A172 (cell line): ENCODE data around the gene HIVEP1. TPM values are rescaled to one million over a fixed set of nuclear protein-coding genes. Genes with fewer than 3 reads are reported as not detected.
A peak's percentile ranks its signal among the peaks of the same experiment; 100 is the strongest.

Source experiments
- DNase-seq: peaks from one replicate; pipeline ENCODE4 v3.0.0-alpha.2; 2015; ENCODE audit warnings: low spot score
- total RNA-seq: library from RNA; depleted of rRNA; stranded (reverse); fragments of >200 nt; shearing (Covaris generic); gene quantifications from 2 replicates; pipeline ENCODE4 v1.2.3, GENCODE V29; 2014

HIVEP1 gene
- total RNA-seq, 1 experiment from 2014 or later = 32.2 TPM

GRCh38 chr6:12116264-12116800 is 104.2 kb downstream of the HIVEP1 start:
- DNase-seq = no peak

GRCh38 chr6:12116978-12117377 is 104.9 kb downstream of the HIVEP1 start:
- no peak for DNase-seq

GRCh38 chr6:12118607-12119006 is 106.5 kb downstream of the HIVEP1 start:
- no peak for DNase-seq

GRCh38 chr6:12119085-12119588 is 107.0 kb downstream of the HIVEP1 start:
- DNase-seq = no peak

- DNase-seq = no peak
These were observed 113.3 kb downstream of the HIVEP1 start for GRCh38 chr6:12125396-12125795.

- DNase-seq = no peak
These were observed 113.9 kb downstream of the HIVEP1 start for GRCh38 chr6:12126051-12126450.

- no peak for DNase-seq
These were observed 117.4 kb downstream of the HIVEP1 start for GRCh38 chr6:12129523-12129922.

GRCh38 chr6:12132351-12133222 is 120.5 kb downstream of the HIVEP1 start:
- DNase-seq = no peak

GRCh38 chr6:12134581-12134980 is 122.5 kb downstream of the HIVEP1 start:
- DNase-seq = no peak

- DNase-seq = no peak
These were observed 122.9 kb downstream of the HIVEP1 start for GRCh38 chr6:12134991-12135390.

GRCh38 chr6:12136905-12137304 is 124.8 kb downstream of the HIVEP1 start:
- no peak for DNase-seq

GRCh38 chr6:12137480-12137879 is 125.4 kb downstream of the HIVEP1 start:
- DNase-seq = peak; percentile 59

GRCh38 chr6:12138381-12138780 is 126.3 kb downstream of the HIVEP1 start:
- no peak for DNase-seq

GRCh38 chr6:12138936-12139335 is 126.8 kb downstream of the HIVEP1 start:
- no peak for DNase-seq

- DNase-seq = no peak
These were observed 135.6 kb downstream of the HIVEP1 start for GRCh38 chr6:12147557-12148316.

GRCh38 chr6:12148317-12148801 is 136.2 kb downstream of the HIVEP1 start:
- peak; percentile 63 for DNase-seq

GRCh38 chr6:12148841-12149240 is 136.7 kb downstream of the HIVEP1 start:
- DNase-seq = no peak

GRCh38 chr6:12149944-12150510 is 137.9 kb downstream of the HIVEP1 start:
- no peak for DNase-seq

GRCh38 chr6:12150812-12151432 is 138.8 kb downstream of the HIVEP1 start:
- DNase-seq = no peak

GRCh38 chr6:12151433-12151820 is 139.3 kb downstream of the HIVEP1 start:
- no peak for DNase-seq
